Dendritic cell treated with granulocyte-macrophage colony-stimulating factor and Interleukin-4, amounts not matched to agents 40 ng/mL and 50 ng/mL, for 4 days (primary cell): ENCODE measurements around the gene TADA1.
"Not testable (repeated sequence)": the region's sequence is repeated elsewhere in the genome, so short reads cannot be mapped to it uniquely, and the experiment has no call there.

ENCODE experiments used
- H3K27ac Mint-ChIP-seq: one replicate; pipeline ENCODE4 v1.8.0; 2022; ENCODE audit warnings: mild to moderate bottlenecking, mixed read lengths
- H3K27me3 Mint-ChIP-seq: one replicate; pipeline ENCODE4 v1.8.0; 2022; ENCODE audit warnings: mild to moderate bottlenecking, mixed read lengths
- H3K36me3 Mint-ChIP-seq: one replicate; pipeline ENCODE4 v1.8.0; 2022; ENCODE audit warnings: low read depth, mixed read lengths
- H3K4me1 Mint-ChIP-seq: one replicate; pipeline ENCODE4 v1.8.0; 2022; ENCODE audit warnings: low read depth, mixed read lengths
- H3K4me3 Mint-ChIP-seq: one replicate; pipeline ENCODE4 v1.8.0; 2022; ENCODE audit warnings: mild to moderate bottlenecking, moderate library complexity, mixed read lengths
- H3K9me3 Mint-ChIP-seq: one replicate; pipeline ENCODE4 v1.8.0; 2022; ENCODE audit warnings: mixed read lengths
- intact Hi-C: fragments of 100-400 bp; cut with micrococcal nuclease; formaldehyde crosslinking; loops from one replicate; pipeline ENCODE4 v1.15.0; 2022

Gene TADA1

GRCh38 chr1:166843769-166844596 lies 32.1 kb downstream of the TADA1 start:
- intact Hi-C loops, result no loop called here
- Mint-ChIP-seq H3K27ac (peak overlapping the region; percentile 10), H3K36me3 (peaks cover 90% of the 10 kb centered on the region), H3K27me3 (no peaks in the 10 kb centered on the region), H3K4me1 (peaks cover 65% of the 10 kb centered on the region), H3K9me3 (no peaks in the 10 kb centered on the region), H3K4me3 (no peak overlapping the region)

- no peak overlapping the region for H3K27ac Mint-ChIP-seq
Observed at GRCh38 chr1:166843322-166843721, 32.7 kb downstream of the TADA1 start.

GRCh38 chr1:166840309-166841274 lies 35.5 kb downstream of the TADA1 start:
- H3K27ac Mint-ChIP-seq, result peak overlapping the region; percentile 98
- H3K27me3 Mint-ChIP-seq, result no peaks in the 10 kb centered on the region
- no peaks in the 10 kb centered on the region for H3K9me3 Mint-ChIP-seq
- intact Hi-C loops, result no loop called here
- peak overlapping the region; percentile 80 for H3K4me3 Mint-ChIP-seq
- H3K4me1 Mint-ChIP-seq, result peaks cover 67% of the 10 kb centered on the region
- H3K36me3 Mint-ChIP-seq, result peaks cover 56% of the 10 kb centered on the region

More at GRCh38 chr1:166843322-166843721, 32.7 kb downstream of the TADA1 start:
- intact Hi-C loops, result no loop called here
- H3K4me1 Mint-ChIP-seq, result peaks cover 72% of the 10 kb centered on the region
- H3K4me3 Mint-ChIP-seq, result no peak overlapping the region
- H3K27me3 Mint-ChIP-seq, result no peaks in the 10 kb centered on the region
- peaks cover 83% of the 10 kb centered on the region for H3K36me3 Mint-ChIP-seq
- no peaks in the 10 kb centered on the region for H3K9me3 Mint-ChIP-seq

GRCh38 chr1:166839600-166840308 lies 36.3 kb downstream of the TADA1 start:
- H3K4me3 Mint-ChIP-seq, result peak overlapping the region; percentile 80
- intact Hi-C loops, result loop anchor here (5.0 kb wide), 2 partner anchors 347 to 383 kb away; partner anchors contain the start of gene POU2F1
- peaks cover 47% of the 10 kb centered on the region for H3K36me3 Mint-ChIP-seq
- H3K4me1 Mint-ChIP-seq, result peaks cover 72% of the 10 kb centered on the region
- peak overlapping the region; percentile 98 for H3K27ac Mint-ChIP-seq
- H3K27me3 Mint-ChIP-seq, result no peaks in the 10 kb centered on the region
- no peaks in the 10 kb centered on the region for H3K9me3 Mint-ChIP-seq

- intact Hi-C loops, result loop anchor here (5.0 kb wide), 2 partner anchors 347 to 383 kb away; partner anchors contain the start of gene POU2F1
- peaks cover 2% of the 10 kb centered on the region for H3K27me3 Mint-ChIP-seq
- H3K9me3 Mint-ChIP-seq, result no peaks in the 10 kb centered on the region
- peaks cover 40% of the 10 kb centered on the region for H3K36me3 Mint-ChIP-seq
- H3K4me1 Mint-ChIP-seq, result peaks cover 70% of the 10 kb centered on the region
- H3K4me3 Mint-ChIP-seq, result peak within 1 kb of the TSS; percentile 86
- peak within 1 kb of the TSS; percentile 98 for H3K27ac Mint-ChIP-seq
Observed at GRCh38 chr1:166838766-166839599, 37.1 kb downstream of the TADA1 start, which contains the start of gene POGK. TSS of gene POGK (plus strand) at chr1:166839475. CDS start at chr1:166840957, 1,482 bp downstream.

- H3K36me3 Mint-ChIP-seq, result peaks cover 17% of the 10 kb centered on the region
- intact Hi-C loops, result loop anchor here (5.0 kb wide), 2 partner anchors 344 to 386 kb away; partner anchors contain the start of gene POU2F1
- peaks cover 49% of the 10 kb centered on the region for H3K4me1 Mint-ChIP-seq
Observed at GRCh38 chr1:166836733-166837132, 39.3 kb downstream of the TADA1 start.

GRCh38 chr1:166829762-166830161 lies 46.3 kb downstream of the TADA1 start:
- H3K4me3 Mint-ChIP-seq, intact Hi-C loops, H3K27me3 Mint-ChIP-seq, H3K4me1 Mint-ChIP-seq, H3K36me3 Mint-ChIP-seq, H3K27ac Mint-ChIP-seq: not testable (repeated sequence)
- peaks cover 39% of the 10 kb centered on the region for H3K9me3 Mint-ChIP-seq

More at GRCh38 chr1:166836733-166837132, 39.3 kb downstream of the TADA1 start:
- peaks cover 7% of the 10 kb centered on the region for H3K9me3 Mint-ChIP-seq
- no peak overlapping the region for H3K4me3 Mint-ChIP-seq
- H3K27me3 Mint-ChIP-seq, result peaks cover 5% of the 10 kb centered on the region
- H3K27ac Mint-ChIP-seq, result no peak overlapping the region

GRCh38 chr1:166827426-166827825 lies 48.6 kb downstream of the TADA1 start:
- Mint-ChIP-seq H3K9me3 (peaks cover 39% of the 10 kb centered on the region), H3K4me1 (no peaks in the 10 kb centered on the region), H3K27me3 (peaks cover 5% of the 10 kb centered on the region), H3K27ac (no peak overlapping the region), H3K4me3 (no peak overlapping the region), H3K36me3 (no peaks in the 10 kb centered on the region)
- intact Hi-C loops, result no loop called here

GRCh38 chr1:166822385-166822784 lies 53.7 kb downstream of the TADA1 start:
- no peak overlapping the region for H3K4me3 Mint-ChIP-seq
- intact Hi-C loops, result no loop called here
- no peaks in the 10 kb centered on the region for H3K4me1 Mint-ChIP-seq
- H3K27me3 Mint-ChIP-seq, result peaks cover 2% of the 10 kb centered on the region
- no peak overlapping the region for H3K27ac Mint-ChIP-seq
- H3K9me3 Mint-ChIP-seq, result peaks cover 21% of the 10 kb centered on the region
- H3K36me3 Mint-ChIP-seq, result no peaks in the 10 kb centered on the region

GRCh38 chr1:166819974-166820373 lies 56.1 kb downstream of the TADA1 start:
- no peaks in the 10 kb centered on the region for H3K4me1 Mint-ChIP-seq
- intact Hi-C loops, result no loop called here
- no peaks in the 10 kb centered on the region for H3K36me3 Mint-ChIP-seq
- H3K4me3 Mint-ChIP-seq, result no peak overlapping the region
- no peak overlapping the region for H3K27ac Mint-ChIP-seq
- H3K9me3 Mint-ChIP-seq, result peaks cover 20% of the 10 kb centered on the region
- H3K27me3 Mint-ChIP-seq, result no peaks in the 10 kb centered on the region

GRCh38 chr1:166814611-166815010 lies 61.5 kb downstream of the TADA1 start:
- Mint-ChIP-seq H3K36me3 (no peaks in the 10 kb centered on the region), H3K4me1 (no peaks in the 10 kb centered on the region), H3K9me3 (peaks cover 5% of the 10 kb centered on the region), H3K27ac (no peak overlapping the region), H3K4me3 (no peak overlapping the region), H3K27me3 (peaks cover 3% of the 10 kb centered on the region)
- intact Hi-C loops, result no loop called here

GRCh38 chr1:166813508-166814223 lies 62.4 kb downstream of the TADA1 start:
- no peak overlapping the region for H3K4me3 Mint-ChIP-seq
- no peaks in the 10 kb centered on the region for H3K9me3 Mint-ChIP-seq
- peaks cover 3% of the 10 kb centered on the region for H3K27me3 Mint-ChIP-seq
- no peaks in the 10 kb centered on the region for H3K4me1 Mint-ChIP-seq
- H3K27ac Mint-ChIP-seq, result no peak overlapping the region
- intact Hi-C loops, result no loop called here
- H3K36me3 Mint-ChIP-seq, result no peaks in the 10 kb centered on the region
